Measurements from ENCODE around the gene TBC1D9. TPM values are rescaled to one million over a fixed set of nuclear protein-coding genes. Genes with fewer than 3 reads are reported as not detected.
A peak's percentile ranks its signal among the peaks of the same experiment; 100 is the strongest.

The TBC1D9 gene
- total RNA-seq, 2 experiments from 2014 or later: 1.0 to 13.0 TPM

DNA sequence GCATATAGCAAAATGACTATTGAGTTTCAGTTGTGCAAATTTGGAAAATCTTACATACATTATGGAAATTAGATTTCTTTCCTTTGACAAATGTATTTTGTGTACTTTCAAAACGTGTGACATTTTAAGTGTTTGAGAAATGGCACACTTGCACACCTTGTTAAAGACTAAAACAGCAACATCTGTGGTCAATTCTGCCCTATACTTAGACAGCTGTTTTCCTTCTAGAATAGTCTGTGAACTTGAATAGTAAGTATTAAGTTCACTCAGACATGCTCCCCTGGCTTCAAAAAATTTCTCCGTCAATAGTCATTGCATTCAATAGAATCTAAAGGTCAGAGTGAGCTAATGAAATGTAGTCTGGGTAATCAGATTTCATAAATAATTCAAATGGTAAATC lies 21.7 kb upstream of the TBC1D9 start:
- Histone ChIP-seq H3K9me2 (ENCODE audit: insufficient read depth, low read length) (no peaks in the 10 kb centered on the region), H3K4me2 (ENCODE audit: low read length) (peak overlapping the region; percentile 3; the same call in 1 of the 2 replicates), H3K27ac (ENCODE audit: low read depth, low read length, poor library complexity, severe bottlenecking) (no peak overlapping the region), H3K36me3 (ENCODE audit: insufficient read depth, low read length) (no peaks in the 10 kb centered on the region), H4K20me1 (ENCODE audit: insufficient read depth, low read length) (no peaks in the 10 kb centered on the region), H3K9me3 (ENCODE audit: low read length) (no peaks in the 10 kb centered on the region), H2AFZ (ENCODE audit: low read length) (peak overlapping the region; percentile 1; the same call in 1 of the 2 replicates), H3K4me1 (ENCODE audit: insufficient read depth, low read length, poor library complexity, severe bottlenecking) (peaks cover 17% of the 10 kb centered on the region), H3K4me3 (ENCODE audit: low read depth, low read length, poor library complexity, severe bottlenecking) (no peak overlapping the region), H3K79me2 (ENCODE audit: insufficient read depth, low read depth, low read length) (no peaks in the 10 kb centered on the region)
- BruUV-seq (replicated peaks): no TSS peak
- CTCF ChIA-PET (ENCODE audit: unreplicated experiment): no interaction called here
- POLR2A ChIA-PET: interaction anchor here (0.9 to 1.6 kb wide), 3 partner anchors 13 to 22 kb away, joined by 3 to 5 read pairs (median 4); partner anchors contain the start of gene TBC1D9
- DNase-seq (ENCODE audit: low spot score): peak; percentile 16
- no peak for TF ChIP-seq EZH2phosphoT487 (IDR thresholded peaks at IDR 0.05; ENCODE audit: borderline replicate concordance, low read depth, low read length)
- TF ChIP-seq CTCF (conservative IDR thresholded peaks at IDR 0.05; ENCODE audit: low read length): no peak
- intact Hi-C loops (cut with micrococcal nuclease; ENCODE audit: unreplicated experiment): no loop called here

- Histone ChIP-seq H3K9me2 (ENCODE audit: insufficient read depth, low read length) (no peaks in the 10 kb centered on the region), H3K4me1 (ENCODE audit: insufficient read depth, low read length, poor library complexity, severe bottlenecking) (peaks cover 17% of the 10 kb centered on the region), H3K4me2 (ENCODE audit: low read length) (peak overlapping the region; percentile 3), H3K27ac (ENCODE audit: low read depth, low read length, poor library complexity, severe bottlenecking) (no peak overlapping the region), H2AFZ (ENCODE audit: low read length) (peak overlapping the region; percentile 1; the same call in 1 of the 2 replicates), H3K79me2 (ENCODE audit: insufficient read depth, low read depth, low read length) (no peaks in the 10 kb centered on the region), H3K4me3 (ENCODE audit: low read depth, low read length, poor library complexity, severe bottlenecking) (no peak overlapping the region), H3K9me3 (ENCODE audit: low read length) (no peaks in the 10 kb centered on the region), H4K20me1 (ENCODE audit: insufficient read depth, low read length) (no peaks in the 10 kb centered on the region), H3K36me3 (ENCODE audit: insufficient read depth, low read length) (no peaks in the 10 kb centered on the region)
- TF ChIP-seq EZH2phosphoT487 (IDR thresholded peaks at IDR 0.05; ENCODE audit: borderline replicate concordance, low read depth, low read length) (no peak), CTCF (conservative IDR thresholded peaks at IDR 0.05; ENCODE audit: low read length) (no peak)
- CTCF ChIA-PET (ENCODE audit: unreplicated experiment): no interaction called here
- intact Hi-C loops (cut with micrococcal nuclease; ENCODE audit: unreplicated experiment): no loop called here
- no TSS peak for BruUV-seq (replicated peaks)
- DNase-seq (ENCODE audit: low spot score): no peak
- POLR2A ChIA-PET: interaction anchor here (1.0 to 2.1 kb wide), 4 partner anchors 13 to 21 kb away, joined by 3 to 8 read pairs (median 4); partner anchors contain the start of gene TBC1D9
Measured at GRCh38 chr4:140777386-140777785, 21.2 kb upstream of the TBC1D9 start.

DNA sequence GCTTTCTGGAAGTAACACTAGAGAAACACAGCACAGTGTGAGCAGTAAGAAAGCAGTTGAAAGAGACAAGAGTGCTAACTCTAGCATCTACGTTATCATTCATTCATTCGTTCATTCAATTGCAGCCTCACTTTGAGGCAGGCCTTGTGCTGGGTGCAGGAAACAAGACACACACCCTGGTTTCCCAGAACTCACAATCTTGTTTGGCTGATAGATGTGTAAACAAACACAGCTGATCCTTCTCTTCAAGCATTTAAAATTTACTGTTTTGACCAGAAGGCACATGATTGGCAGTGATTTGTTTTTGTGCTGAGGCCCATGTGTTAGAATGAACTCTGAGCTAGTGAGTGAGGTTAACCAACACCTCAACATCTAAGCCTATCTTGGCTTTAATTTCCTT lies 20.4 kb upstream of the TBC1D9 start:
- Histone ChIP-seq H4K20me1 (ENCODE audit: insufficient read depth, low read length) (no peaks in the 10 kb centered on the region), H3K4me3 (ENCODE audit: low read depth, low read length, poor library complexity, severe bottlenecking) (no peak overlapping the region), H3K9me2 (ENCODE audit: insufficient read depth, low read length) (no peaks in the 10 kb centered on the region), H3K9me3 (ENCODE audit: low read length) (no peaks in the 10 kb centered on the region; the same call in 1 of the 2 replicates), H3K4me1 (ENCODE audit: insufficient read depth, low read length, poor library complexity, severe bottlenecking) (peaks cover 17% of the 10 kb centered on the region), H3K36me3 (ENCODE audit: insufficient read depth, low read length) (no peaks in the 10 kb centered on the region), H3K27ac (ENCODE audit: low read depth, low read length, poor library complexity, severe bottlenecking) (no peak overlapping the region), H2AFZ (ENCODE audit: low read length) (0 out of 2 replicates have a peak overlapping the region, but pooled peaks have one; percentile 19), H3K79me2 (ENCODE audit: insufficient read depth, low read depth, low read length) (no peaks in the 10 kb centered on the region), H3K4me2 (ENCODE audit: low read length) (no peak overlapping the region)
- BruUV-seq (replicated peaks): no TSS peak
- intact Hi-C loops (cut with micrococcal nuclease; ENCODE audit: unreplicated experiment): no loop called here
- POLR2A ChIA-PET: interaction anchor here (0.6 to 2.1 kb wide), 5 partner anchors 8 to 31 kb away, joined by 3 to 8 read pairs (median 4); partner anchors contain the start of gene TBC1D9
- CTCF ChIA-PET (ENCODE audit: unreplicated experiment): no interaction called here
- TF ChIP-seq EZH2phosphoT487 (IDR thresholded peaks at IDR 0.05; ENCODE audit: borderline replicate concordance, low read depth, low read length) (no peak), CTCF (conservative IDR thresholded peaks at IDR 0.05; ENCODE audit: low read length) (no peak)
- no peak for DNase-seq (ENCODE audit: low spot score)
